ENCODE measurements around the gene IL12RB1. TPM values are rescaled to one million over a fixed set of nuclear protein-coding genes. Genes with fewer than 3 reads are reported as not detected.

Gene IL12RB1
- polyA plus RNA-seq (2012; ENCODE audit: low read depth, missing spikeins) = 13.5 TPM

- peak; percentile 78 for FAIRE-seq
Observed at GRCh38 chr19:18086590-18087138, at the start of gene IL12RB1. Gene IL12RB1, minus strand, starts transcription at chr19:18086934. Its CDS starts 111 bp downstream, at chr19:18086823.

GRCh38 chr19:18135712-18136584 is 49.2 kb upstream of the IL12RB1 start:
- no peak for DNase-seq (ENCODE audit: insufficient read length, low spot score)
- FAIRE-seq = no peak
- TF ChIP-seq POLR2A (IDR thresholded peaks at IDR 0.05; ENCODE audit: low read depth, low read length) = no peak

More at GRCh38 chr19:18086590-18087138, at the start of gene IL12RB1:
- TF ChIP-seq POLR2AphosphoS5 (IDR thresholded peaks at IDR 0.05; ENCODE audit: low read depth, low read length) (peak; percentile 58), POLR2A (IDR thresholded peaks at IDR 0.05; ENCODE audit: low read depth, low read length) (peak; percentile 66; the same call in 1 of the 2 replicates), POU2F2 (IDR thresholded peaks at IDR 0.05; ENCODE audit: low read depth, low read length) (no peak), TAF1 (IDR thresholded peaks at IDR 0.05; ENCODE audit: low read depth, low read length) (peak; percentile 42; the same call in 1 of the 2 replicates), SPI1 (IDR thresholded peaks at IDR 0.05; ENCODE audit: low read depth, low read length) (peak; percentile 29; the same call in 1 of the 2 replicates), PAX5 (IDR thresholded peaks at IDR 0.05; ENCODE audit: insufficient read depth, low read length, severe bottlenecking) (no peak)
- peak; percentile 56 for DNase-seq (ENCODE audit: insufficient read length, low spot score)

GRCh38 chr19:18131841-18132596 is 45.3 kb upstream of the IL12RB1 start:
- no peak for FAIRE-seq
- no peak for DNase-seq (ENCODE audit: insufficient read length, low spot score)
- TF ChIP-seq POU2F2 (IDR thresholded peaks at IDR 0.05; ENCODE audit: low read depth, low read length) = no peak
- no peak for TF ChIP-seq POLR2A (IDR thresholded peaks at IDR 0.05; ENCODE audit: low read depth, low read length)
- TF ChIP-seq TAF1 (IDR thresholded peaks at IDR 0.05; ENCODE audit: low read depth, low read length) = no peak
- TF ChIP-seq POLR2AphosphoS5 (IDR thresholded peaks at IDR 0.05; ENCODE audit: low read depth, low read length) = no peak
- no peak for TF ChIP-seq PAX5 (IDR thresholded peaks at IDR 0.05; ENCODE audit: insufficient read depth, low read length, severe bottlenecking)
- no peak for TF ChIP-seq SPI1 (IDR thresholded peaks at IDR 0.05; ENCODE audit: low read depth, low read length)

- no peak for FAIRE-seq
Observed at GRCh38 chr19:18130523-18131242, 43.9 kb upstream of the IL12RB1 start.

GRCh38 chr19:18128805-18129204 is 42.1 kb upstream of the IL12RB1 start:
- TF ChIP-seq POLR2AphosphoS5 (IDR thresholded peaks at IDR 0.05; ENCODE audit: low read depth, low read length) (no peak), TAF1 (IDR thresholded peaks at IDR 0.05; ENCODE audit: low read depth, low read length) (no peak), PAX5 (IDR thresholded peaks at IDR 0.05; ENCODE audit: insufficient read depth, low read length, severe bottlenecking) (no peak), POU2F2 (IDR thresholded peaks at IDR 0.05; ENCODE audit: low read depth, low read length) (no peak), POLR2A (IDR thresholded peaks at IDR 0.05; ENCODE audit: low read depth, low read length) (no peak), SPI1 (IDR thresholded peaks at IDR 0.05; ENCODE audit: low read depth, low read length) (no peak)
- DNase-seq (ENCODE audit: insufficient read length, low spot score) = no peak
- no peak for FAIRE-seq

More at GRCh38 chr19:18130523-18131242, 43.9 kb upstream of the IL12RB1 start:
- no peak for DNase-seq (ENCODE audit: insufficient read length, low spot score)
- TF ChIP-seq TAF1 (IDR thresholded peaks at IDR 0.05; ENCODE audit: low read depth, low read length) (no peak), POLR2AphosphoS5 (IDR thresholded peaks at IDR 0.05; ENCODE audit: low read depth, low read length) (no peak), POU2F2 (IDR thresholded peaks at IDR 0.05; ENCODE audit: low read depth, low read length) (no peak), POLR2A (IDR thresholded peaks at IDR 0.05; ENCODE audit: low read depth, low read length) (no peak), PAX5 (IDR thresholded peaks at IDR 0.05; ENCODE audit: insufficient read depth, low read length, severe bottlenecking) (no peak), SPI1 (IDR thresholded peaks at IDR 0.05; ENCODE audit: low read depth, low read length) (no peak)

- TF ChIP-seq SPI1 (IDR thresholded peaks at IDR 0.05; ENCODE audit: low read depth, low read length) (no peak), POLR2A (IDR thresholded peaks at IDR 0.05; ENCODE audit: low read depth, low read length) (no peak), POLR2AphosphoS5 (IDR thresholded peaks at IDR 0.05; ENCODE audit: low read depth, low read length) (no peak), PAX5 (IDR thresholded peaks at IDR 0.05; ENCODE audit: insufficient read depth, low read length, severe bottlenecking) (no peak), TAF1 (IDR thresholded peaks at IDR 0.05; ENCODE audit: low read depth, low read length) (no peak), POU2F2 (IDR thresholded peaks at IDR 0.05; ENCODE audit: low read depth, low read length) (no peak)
- DNase-seq (ENCODE audit: insufficient read length, low spot score) = no peak
- FAIRE-seq = no peak
Observed at GRCh38 chr19:18128044-18128443, 41.3 kb upstream of the IL12RB1 start.

GRCh38 chr19:18126097-18126496 is 39.4 kb upstream of the IL12RB1 start:
- DNase-seq (ENCODE audit: insufficient read length, low spot score) (no peak), FAIRE-seq (no peak)
- TF ChIP-seq SPI1 (IDR thresholded peaks at IDR 0.05; ENCODE audit: low read depth, low read length) (peak; percentile 36), TAF1 (IDR thresholded peaks at IDR 0.05; ENCODE audit: low read depth, low read length) (no peak)

GRCh38 chr19:18123819-18124218 is 37.1 kb upstream of the IL12RB1 start:
- FAIRE-seq (no peak), DNase-seq (ENCODE audit: insufficient read length, low spot score) (no peak)

More at GRCh38 chr19:18123819-18124218, 37.1 kb upstream of the IL12RB1 start:
- TF ChIP-seq POLR2A (IDR thresholded peaks at IDR 0.05; ENCODE audit: low read depth, low read length) = no peak
- TF ChIP-seq POU2F2 (IDR thresholded peaks at IDR 0.05; ENCODE audit: low read depth, low read length) = no peak
- no peak for TF ChIP-seq PAX5 (IDR thresholded peaks at IDR 0.05; ENCODE audit: insufficient read depth, low read length, severe bottlenecking)
- no peak for TF ChIP-seq TAF1 (IDR thresholded peaks at IDR 0.05; ENCODE audit: low read depth, low read length)
- no peak for TF ChIP-seq POLR2AphosphoS5 (IDR thresholded peaks at IDR 0.05; ENCODE audit: low read depth, low read length)
- no peak for TF ChIP-seq SPI1 (IDR thresholded peaks at IDR 0.05; ENCODE audit: low read depth, low read length)

Measured in GM12891 (cell line).